Psoas muscle (tissue), 8 donors: ENCODE measurements around the gene CCL20. TPM values are rescaled to one million over a fixed set of nuclear protein-coding genes. Genes with fewer than 3 reads are reported as not detected.
"Not testable (repeated sequence)": the region's sequence is repeated elsewhere in the genome, so short reads cannot be mapped to it uniquely, and the experiment has no call there.

Experiments used
- ATAC-seq, 4 donors: fragments of 200-7000 bp; cut with Tn5 transposase; one replicate each; pipeline ENCODE4 v1.9.1; 2020; ENCODE audit warnings: moderate library complexity in 3 of 4, mild to moderate bottlenecking in 2 of 4
- DNase-seq, 2 donors: peaks; one replicate each; pipeline ENCODE4 v3.0.0-alpha.2; 2020
- H3K27ac ChIP-seq: fragments of 200-600 bp; one replicate; pipeline ENCODE4 v1.8.0; 2022
- H3K27me3 ChIP-seq, 3 donors: fragments of 200-600 bp in 1 of 3; one replicate each; pipeline versions ENCODE4 v1.6.1 to v1.8.0; 2013 to 2022; ENCODE audit warnings: low read length in 2 of 3, mild to moderate bottlenecking in 2 of 3, moderate library complexity in 1 of 3; ENCODE audit not compliant: insufficient read depth in 3 of 3
- H3K36me3 ChIP-seq, 2 donors: fragments of 200-600 bp in 1 of 2; one replicate each; pipeline versions ENCODE4 v1.6.1 to v1.8.0; 2013 to 2022; ENCODE audit warnings: low read depth in 1 of 2, mild to moderate bottlenecking in 1 of 2, moderate library complexity in 1 of 2; ENCODE audit not compliant: insufficient read depth in 1 of 2
- H3K4me1 ChIP-seq: fragments of 200-600 bp; one replicate; pipeline ENCODE4 v1.8.0; 2022
- H3K4me3 ChIP-seq: fragments of 200-600 bp; one replicate; pipeline ENCODE4 v1.8.0; 2022; ENCODE audit warnings: mild to moderate bottlenecking
- H3K9me3 ChIP-seq: fragments of 200-600 bp; one replicate; pipeline ENCODE4 v1.8.0; 2022
- CTCF ChIP-seq: fragments of 200-600 bp; IDR thresholded peaks from one replicate; pipeline ENCODE4 v1.8.0; 2022; ENCODE audit warnings: antibody characterized with exemption
- WGBS, 3 donors: extraction: QIAGEN DNeasy Blood & Tissue Kit; methylation state at CpG; one replicate each; pipeline versions ENCODE4 v1.1.6 to v1.1.7; 2013; 5-methylcytosine and 5-hydroxymethylcytosine counted together
- intact Hi-C, 2 donors: fragments of 100-400 bp; cut with DNase I; formaldehyde crosslinking; loops; one replicate each; pipeline versions ENCODE4 v1.11.0 to v1.14.2; 2022
- polyA plus RNA-seq, 3 donors: library from polyadenylated mRNA; stranded (reverse); fragments of 200-250 nt; gene quantifications; one replicate each; pipeline ENCODE4 v1.2.3, GENCODE V29; 2013
- total RNA-seq, 4 donors: library from RNA; stranded (reverse); fragmentation: NEBNext Ultra II Directional in 2 of 4; extraction: Animal tissue kit (Norgen Biotek cat#: 25700) in 2 of 4; gene quantifications; one replicate each; pipeline versions ENCODE4 v1.2.1 to v1.2.4, GENCODE V29; 2021 to 2023
- donor health status: healthy with polysubstance abuse.
- donor health status: DM: no; HTN: no; CAD: no; lungs with moderate emphysema.
- donor health status: Bipolar disorder and iron deficiency.
- donor health status: healthy.
- donor health status: DM: yes; HTN: yes; CAD: no.
- donor health status: DM: no; HTN: no; CAD: no.
- donor health status: DM: no; HTN: no; CAD: no.
- donor health status: DM: yes; HTN: yes; CAD: no.

CCL20 gene
- total and polyA plus RNA-seq, 7 donors = 0.18 to 0.92 (median 0.48) TPM; not detected in 3

- Histone ChIP-seq H3K4me1 (no peaks in the 10 kb centered on the region), H3K36me3 (no peaks in the 10 kb centered on the region), H3K27me3 (no peaks in the 10 kb centered on the region), H3K27ac (no peak overlapping the region), H3K9me3 (no peaks in the 10 kb centered on the region), H3K4me3 (no peak overlapping the region)
- TF ChIP-seq CTCF = no peak
- intact Hi-C loops = no loop called here
- DNase-seq (no peak), ATAC-seq (no peak)
- 58 to 70% (median 59%) methylated on average over 12 of the region's 12 CpGs for WGBS, 3 donors
Observed at GRCh38 chr2:227796045-227796711, 17.5 kb upstream of the CCL20 start.

- ATAC-seq, intact Hi-C loops, H3K36me3 ChIP-seq, H3K9me3 ChIP-seq, H3K4me3 ChIP-seq, H3K4me1 ChIP-seq, DNase-seq, H3K27me3 ChIP-seq, H3K27ac ChIP-seq: not testable (repeated sequence)
- 89 to 96% (median 93%) methylated on average over 5 of the region's 5 CpGs for WGBS, 3 donors
Observed at GRCh38 chr2:227796768-227797167, 16.9 kb upstream of the CCL20 start.

- H3K36me3 ChIP-seq = no peaks in the 10 kb centered on the region
- DNase-seq = no peak
- no peaks in the 10 kb centered on the region for H3K9me3 ChIP-seq
- TF ChIP-seq CTCF = no peak
- H3K4me3 ChIP-seq = no peak overlapping the region
- intact Hi-C loops = no loop called here
- WGBS, 3 donors = 72 to 87% (median 83%) methylated on average over 3 of the region's 3 CpGs
- no peaks in the 10 kb centered on the region for H3K4me1 ChIP-seq
- H3K27ac ChIP-seq = no peak overlapping the region
- no peaks in the 10 kb centered on the region for H3K27me3 ChIP-seq
- no peak for ATAC-seq
Observed at GRCh38 chr2:227799202-227799601, 14.4 kb upstream of the CCL20 start.

GRCh38 chr2:227802882-227803281 is 10.8 kb upstream of the CCL20 start:
- Histone ChIP-seq H3K9me3 (no peaks in the 10 kb centered on the region), H3K27me3 (no peaks in the 10 kb centered on the region), H3K27ac (no peak overlapping the region), H3K36me3 (no peaks in the 10 kb centered on the region), H3K4me1 (no peaks in the 10 kb centered on the region), H3K4me3 (no peak overlapping the region)
- DNase-seq = no peak
- 55 to 64% (median 56%) methylated on average over 2 of the region's 2 CpGs for WGBS, 3 donors
- no peak for TF ChIP-seq CTCF
- ATAC-seq = no peak
- intact Hi-C loops = no loop called here

- TF ChIP-seq CTCF = no peak
- intact Hi-C loops = no loop called here
- Histone ChIP-seq H3K9me3 (no peaks in the 10 kb centered on the region), H3K4me1 (no peaks in the 10 kb centered on the region), H3K36me3 (no peaks in the 10 kb centered on the region), H3K27ac (no peak overlapping the region), H3K4me3 (no peak overlapping the region), H3K27me3 (no peaks in the 10 kb centered on the region)
- ATAC-seq (no peak), DNase-seq (no peak)
- WGBS, 3 donors = 51 to 64% (median 53%) methylated on average over 4 of the region's 4 CpGs
Observed at GRCh38 chr2:227804975-227805374, 8.7 kb upstream of the CCL20 start.
